ENCODE measurements around the gene PAOX. TPM values are rescaled to one million over a fixed set of nuclear protein-coding genes. Genes with fewer than 3 reads are reported as not detected.
A peak's percentile ranks its signal among the peaks of the same experiment; 100 is the strongest.
"Not testable (repeated sequence)": the region's sequence is repeated elsewhere in the genome, so short reads cannot be mapped to it uniquely, and the experiment has no call there.

PAOX gene
- total RNA-seq, 1 experiment from 2014 or later = 5.6 TPM

GRCh38 chr10:133364645-133365431, 14.2 kb upstream of the PAOX start:
- no peak for DNase-seq (ENCODE audit: low spot score)

GRCh38 chr10:133365461-133366129, 13.5 kb upstream of the PAOX start:
- no peak for DNase-seq (ENCODE audit: low spot score)

GRCh38 chr10:133366130-133366478, 13.0 kb upstream of the PAOX start:
- no peak for DNase-seq (ENCODE audit: low spot score)

- DNase-seq (ENCODE audit: low spot score) = no peak
These were observed 12.3 kb upstream of the PAOX start for GRCh38 chr10:133366751-133367150.

- not testable (repeated sequence) for DNase-seq (ENCODE audit: low spot score)
These were observed 11.6 kb upstream of the PAOX start for GRCh38 chr10:133367461-133367860.

- DNase-seq (ENCODE audit: low spot score) = no peak
These were observed 10.9 kb upstream of the PAOX start for GRCh38 chr10:133368153-133368552.

GRCh38 chr10:133370030-133370786, 8.9 kb upstream of the PAOX start:
- DNase-seq (ENCODE audit: low spot score) = no peak

GRCh38 chr10:133372507-133372906, 6.6 kb upstream of the PAOX start:
- DNase-seq (ENCODE audit: low spot score) = no peak

GRCh38 chr10:133373174-133374090, 5.6 kb upstream of the PAOX start, which contains the start of gene ECHS1:
Gene ECHS1, minus strand, starts transcription at chr10:133373354. Its CDS starts 21 bp downstream, at chr10:133373333.
- DNase-seq (ENCODE audit: low spot score) = peak; percentile 96

GRCh38 chr10:133375357-133376115, 3.5 kb upstream of the PAOX start:
- no peak for DNase-seq (ENCODE audit: low spot score)

- DNase-seq (ENCODE audit: low spot score) = not testable (repeated sequence)
These were observed 2.9 kb upstream of the PAOX start for GRCh38 chr10:133376183-133376582.

- no peak for DNase-seq (ENCODE audit: low spot score)
These were observed 1.8 kb upstream of the PAOX start for GRCh38 chr10:133377025-133377817.

GRCh38 chr10:133377818-133378250, 1.2 kb upstream of the PAOX start:
- no peak for DNase-seq (ENCODE audit: low spot score)

GRCh38 chr10:133378251-133379096, 588 bp upstream of the PAOX start:
- DNase-seq (ENCODE audit: low spot score) = peak; percentile 45

- no peak for DNase-seq (ENCODE audit: low spot score)
These were observed 972 bp downstream of the PAOX start for GRCh38 chr10:133379801-133380666.

GRCh38 chr10:133381036-133381435, 2.0 kb downstream of the PAOX start:
- DNase-seq (ENCODE audit: low spot score) = no peak

- DNase-seq (ENCODE audit: low spot score) = no peak
These were observed 4.5 kb downstream of the PAOX start for GRCh38 chr10:133383551-133383950.

- DNase-seq (ENCODE audit: low spot score) = no peak
These were observed 5.0 kb downstream of the PAOX start for GRCh38 chr10:133384071-133384470.
